Activated T-helper 9 cell treated with anti-CD3 and anti-CD28 coated beads, Interleukin-2, amount 50 U/mL, for 16 hours (primary cell): Measurements from ENCODE around the gene GPATCH1.
A peak's percentile ranks its signal among the peaks of the same experiment; 100 is the strongest.
"Not testable (repeated sequence)": the region's sequence is repeated elsewhere in the genome, so short reads cannot be mapped to it uniquely, and the experiment has no call there.

ENCODE experiments used
- DNase-seq: peaks from one replicate; pipeline ENCODE4 v3.0.0-alpha.2; 2020; ENCODE audit warnings: low read depth

GPATCH1 gene

GRCh38 chr19:33080761-33081681 lies at the start of gene GPATCH1:
TSS of gene GPATCH1 (plus strand) at chr19:33081181. CDS start at chr19:33081194, 13 bp downstream.
- peak; percentile 78 for DNase-seq

GRCh38 chr19:33032218-33032781 lies 48.7 kb upstream of the GPATCH1 start:
- no peak for DNase-seq

- DNase-seq, result no peak
Measured at GRCh38 chr19:33035461-33035860, 45.5 kb upstream of the GPATCH1 start.

GRCh38 chr19:33036370-33037167 lies 44.4 kb upstream of the GPATCH1 start:
- not testable (repeated sequence) for DNase-seq

- not testable (repeated sequence) for DNase-seq
Measured at GRCh38 chr19:33037168-33038025, 43.6 kb upstream of the GPATCH1 start.

- no peak for DNase-seq
Measured at GRCh38 chr19:33039108-33039599, 41.8 kb upstream of the GPATCH1 start.

GRCh38 chr19:33039815-33040214 lies 41.2 kb upstream of the GPATCH1 start:
- no peak for DNase-seq

GRCh38 chr19:33040994-33041827 lies 39.8 kb upstream of the GPATCH1 start:
- DNase-seq, result no peak

GRCh38 chr19:33041828-33042160 lies 39.2 kb upstream of the GPATCH1 start:
- DNase-seq, result not testable (repeated sequence)

- no peak for DNase-seq
Measured at GRCh38 chr19:33047422-33047821, 33.6 kb upstream of the GPATCH1 start.

GRCh38 chr19:33048806-33049676 lies 31.9 kb upstream of the GPATCH1 start:
- no peak for DNase-seq

- no peak for DNase-seq
Measured at GRCh38 chr19:33050110-33050509, 30.9 kb upstream of the GPATCH1 start.

GRCh38 chr19:33052352-33052972 lies 28.5 kb upstream of the GPATCH1 start:
- no peak for DNase-seq

- DNase-seq, result no peak
Measured at GRCh38 chr19:33054623-33055022, 26.4 kb upstream of the GPATCH1 start.

- DNase-seq, result no peak
Measured at GRCh38 chr19:33055718-33056117, 25.3 kb upstream of the GPATCH1 start.

- DNase-seq, result no peak
Measured at GRCh38 chr19:33060586-33060985, 20.4 kb upstream of the GPATCH1 start.

GRCh38 chr19:33062902-33063301 lies 18.1 kb upstream of the GPATCH1 start:
- no peak for DNase-seq

- DNase-seq, result no peak
Measured at GRCh38 chr19:33063356-33063752, 17.6 kb upstream of the GPATCH1 start.
